Measurements from ENCODE around the gene ISCU.

The ISCU gene

GRCh38 chr12:108613548-108613947 is 51.2 kb downstream of the ISCU start:
- no peak overlapping the region for H2BK5ac ChIP-seq (ENCODE audit: low read length)
- H3K4ac ChIP-seq (ENCODE audit: low read depth, low read length): no peak overlapping the region
- H3K79me1 ChIP-seq (ENCODE audit: low read length): no peaks in the 10 kb centered on the region
- H3K4me3 ChIP-seq (ENCODE audit: low read length): no peak overlapping the region
- no peak overlapping the region for H3K18ac ChIP-seq (ENCODE audit: low read length)
- H3K4me2 ChIP-seq (ENCODE audit: low read length): no peak overlapping the region
- H2BK15ac ChIP-seq (replicated peaks; ENCODE audit: low read depth): no peak overlapping the region
- no peak overlapping the region for H4K5ac ChIP-seq (ENCODE audit: low read length)
- H3K23ac ChIP-seq (ENCODE audit: low read length): no peak overlapping the region
- no peaks in the 10 kb centered on the region for H3K36me3 ChIP-seq (ENCODE audit: control insufficient read depth, insufficient read depth, low read length)
- H3K9ac ChIP-seq (ENCODE audit: low read length): no peak overlapping the region
- no peak overlapping the region for H2AK5ac ChIP-seq (ENCODE audit: low read length)
- H3K27ac ChIP-seq (ENCODE audit: low read depth, low read length): no peak overlapping the region
- DNase-seq: no peak
- H3K4me1 ChIP-seq (ENCODE audit: control insufficient read depth, low read depth, low read length): no peaks in the 10 kb centered on the region
- H3K56ac ChIP-seq (ENCODE audit: low read length): no peak overlapping the region
- no peaks in the 10 kb centered on the region for H3K79me2 ChIP-seq (ENCODE audit: control insufficient read depth, insufficient read depth, low read length)
- no peaks in the 10 kb centered on the region for H3K27me3 ChIP-seq (ENCODE audit: insufficient read depth, low read length, poor library complexity)
- WGBS (ENCODE audit: extremely low coverage, insufficient coverage, low lambda C conversion rate): no CpG with 5 or more reads among the region's 9 CpGs
- H4K8ac ChIP-seq (ENCODE audit: low read depth, low read length): no peak overlapping the region
- H2BK120ac ChIP-seq (ENCODE audit: low read depth, low read length): no peak overlapping the region

DNA sequence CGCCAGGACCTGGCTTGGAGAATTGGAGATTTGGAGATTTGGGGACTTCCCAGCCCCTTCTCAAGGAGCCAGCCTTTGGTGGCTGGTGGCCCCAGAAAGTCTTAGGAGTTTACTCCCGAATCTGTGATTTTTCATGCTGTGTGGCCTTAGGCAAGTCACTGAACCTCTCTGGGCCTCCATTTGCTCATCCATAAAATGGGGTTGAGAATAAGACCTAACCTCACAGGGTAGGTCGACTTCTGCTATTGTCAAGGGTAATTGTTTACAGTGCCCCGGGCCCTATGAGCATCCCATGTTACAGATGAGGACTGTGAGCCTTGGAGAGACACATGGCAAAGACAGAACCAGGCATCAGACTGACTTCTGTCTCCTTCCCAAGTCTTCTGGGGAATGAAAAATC is 51.6 kb downstream of the ISCU start:
- no peak overlapping the region for H3K23ac ChIP-seq (ENCODE audit: low read length)
- H2AK5ac ChIP-seq (ENCODE audit: low read length): no peak overlapping the region
- H3K79me2 ChIP-seq (ENCODE audit: control insufficient read depth, insufficient read depth, low read length): no peaks in the 10 kb centered on the region
- whole genome bisulfite sequencing (ENCODE audit: extremely low coverage, insufficient coverage, low lambda C conversion rate): no CpG with 5 or more reads among the region's 4 CpGs
- no peaks in the 10 kb centered on the region for H3K36me3 ChIP-seq (ENCODE audit: control insufficient read depth, insufficient read depth, low read length)
- H4K5ac ChIP-seq (ENCODE audit: low read length): no peak overlapping the region
- H3K4ac ChIP-seq (ENCODE audit: low read depth, low read length): no peak overlapping the region
- no peak overlapping the region for H3K9ac ChIP-seq (ENCODE audit: low read length)
- no peak overlapping the region for H3K4me2 ChIP-seq (ENCODE audit: low read length)
- no peak overlapping the region for H4K8ac ChIP-seq (ENCODE audit: low read depth, low read length)
- no peaks in the 10 kb centered on the region for H3K27me3 ChIP-seq (ENCODE audit: insufficient read depth, low read length, poor library complexity)
- DNase-seq: no peak
- no peak overlapping the region for H2BK15ac ChIP-seq (replicated peaks; ENCODE audit: low read depth)
- H3K4me3 ChIP-seq (ENCODE audit: low read length): no peak overlapping the region
- H3K18ac ChIP-seq (ENCODE audit: low read length): no peak overlapping the region
- H3K4me1 ChIP-seq (ENCODE audit: control insufficient read depth, low read depth, low read length): no peaks in the 10 kb centered on the region
- no peak overlapping the region for H3K27ac ChIP-seq (ENCODE audit: low read depth, low read length)
- H3K56ac ChIP-seq (ENCODE audit: low read length): no peak overlapping the region
- no peak overlapping the region for H2BK5ac ChIP-seq (ENCODE audit: low read length)
- no peak overlapping the region for H2BK120ac ChIP-seq (ENCODE audit: low read depth, low read length)
- no peaks in the 10 kb centered on the region for H3K79me1 ChIP-seq (ENCODE audit: low read length)

DNA sequence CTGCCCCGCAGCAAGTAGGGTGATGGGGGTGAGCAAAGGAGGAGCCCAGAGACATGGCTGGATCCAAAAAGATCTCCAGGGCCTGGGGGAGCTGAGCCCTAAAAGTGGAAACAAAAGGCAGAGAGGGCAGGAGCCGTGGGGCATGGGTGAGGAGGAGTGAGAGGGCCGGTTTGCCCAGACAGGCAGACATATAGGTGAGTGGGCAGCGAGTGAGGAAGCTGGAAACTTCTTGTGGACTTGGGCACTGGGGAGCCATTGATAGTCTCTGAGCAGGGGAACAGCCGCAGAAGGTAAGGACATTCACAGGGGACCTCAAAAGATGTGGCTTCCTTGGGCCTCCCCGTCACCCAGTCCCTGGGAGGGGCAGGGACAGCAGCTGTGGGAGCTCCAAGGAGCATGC is 52.2 kb downstream of the ISCU start:
- no peak overlapping the region for H3K23ac ChIP-seq (ENCODE audit: low read length)
- no peak overlapping the region for H3K27ac ChIP-seq (ENCODE audit: low read depth, low read length)
- no peaks in the 10 kb centered on the region for H3K4me1 ChIP-seq (ENCODE audit: control insufficient read depth, low read depth, low read length)
- no peak overlapping the region for H4K8ac ChIP-seq (ENCODE audit: low read depth, low read length)
- no peak overlapping the region for H2AK5ac ChIP-seq (ENCODE audit: low read length)
- no peak overlapping the region for H4K5ac ChIP-seq (ENCODE audit: low read length)
- no peak overlapping the region for H3K56ac ChIP-seq (ENCODE audit: low read length)
- no peaks in the 10 kb centered on the region for H3K79me2 ChIP-seq (ENCODE audit: control insufficient read depth, insufficient read depth, low read length)
- H3K79me1 ChIP-seq (ENCODE audit: low read length): no peaks in the 10 kb centered on the region
- no peak overlapping the region for H2BK15ac ChIP-seq (replicated peaks; ENCODE audit: low read depth)
- no peak overlapping the region for H3K18ac ChIP-seq (ENCODE audit: low read length)
- no CpG with 5 or more reads among the region's 6 CpGs for WGBS (ENCODE audit: extremely low coverage, insufficient coverage, low lambda C conversion rate)
- H3K9ac ChIP-seq (ENCODE audit: low read length): no peak overlapping the region
- no peaks in the 10 kb centered on the region for H3K36me3 ChIP-seq (ENCODE audit: control insufficient read depth, insufficient read depth, low read length)
- no peaks in the 10 kb centered on the region for H3K27me3 ChIP-seq (ENCODE audit: insufficient read depth, low read length, poor library complexity)
- no peak for DNase-seq
- no peak overlapping the region for H2BK120ac ChIP-seq (ENCODE audit: low read depth, low read length)
- H3K4me3 ChIP-seq (ENCODE audit: low read length): no peak overlapping the region
- H3K4ac ChIP-seq (ENCODE audit: low read depth, low read length): no peak overlapping the region
- no peak overlapping the region for H3K4me2 ChIP-seq (ENCODE audit: low read length)
- H2BK5ac ChIP-seq (ENCODE audit: low read length): no peak overlapping the region

GRCh38 chr12:108615918-108616317 is 53.5 kb downstream of the ISCU start:
- Histone ChIP-seq H4K8ac (ENCODE audit: low read depth, low read length) (no peak overlapping the region), H3K27ac (ENCODE audit: low read depth, low read length) (no peak overlapping the region), H3K4ac (ENCODE audit: low read depth, low read length) (no peak overlapping the region), H3K36me3 (ENCODE audit: control insufficient read depth, insufficient read depth, low read length) (no peaks in the 10 kb centered on the region), H3K4me3 (ENCODE audit: low read length) (no peak overlapping the region), H3K9ac (ENCODE audit: low read length) (no peak overlapping the region), H3K4me2 (ENCODE audit: low read length) (no peak overlapping the region), H3K79me2 (ENCODE audit: control insufficient read depth, insufficient read depth, low read length) (no peaks in the 10 kb centered on the region), H2BK5ac (ENCODE audit: low read length) (no peak overlapping the region), H2BK15ac (replicated peaks; ENCODE audit: low read depth) (no peak overlapping the region), H3K56ac (ENCODE audit: low read length) (no peak overlapping the region), H4K5ac (ENCODE audit: low read length) (no peak overlapping the region), H3K79me1 (ENCODE audit: low read length) (no peaks in the 10 kb centered on the region), H2BK120ac (ENCODE audit: low read depth, low read length) (no peak overlapping the region), H2AK5ac (ENCODE audit: low read length) (no peak overlapping the region), H3K4me1 (ENCODE audit: control insufficient read depth, low read depth, low read length) (no peaks in the 10 kb centered on the region), H3K27me3 (ENCODE audit: insufficient read depth, low read length, poor library complexity) (no peaks in the 10 kb centered on the region), H3K23ac (ENCODE audit: low read length) (no peak overlapping the region), H3K18ac (ENCODE audit: low read length) (no peak overlapping the region)
- no CpG with 5 or more reads among the region's 1 CpG for WGBS (ENCODE audit: extremely low coverage, insufficient coverage, low lambda C conversion rate)
- no peak for DNase-seq

GRCh38 chr12:108616359-108616758 is 54.0 kb downstream of the ISCU start:
- Histone ChIP-seq H4K5ac (ENCODE audit: low read length) (no peak overlapping the region), H2AK5ac (ENCODE audit: low read length) (no peak overlapping the region), H3K4me3 (ENCODE audit: low read length) (no peak overlapping the region), H3K27me3 (ENCODE audit: insufficient read depth, low read length, poor library complexity) (no peaks in the 10 kb centered on the region), H4K8ac (ENCODE audit: low read depth, low read length) (no peak overlapping the region), H3K9ac (ENCODE audit: low read length) (no peak overlapping the region), H2BK5ac (ENCODE audit: low read length) (no peak overlapping the region), H3K4me2 (ENCODE audit: low read length) (no peak overlapping the region), H3K4me1 (ENCODE audit: control insufficient read depth, low read depth, low read length) (no peaks in the 10 kb centered on the region), H3K4ac (ENCODE audit: low read depth, low read length) (no peak overlapping the region), H3K23ac (ENCODE audit: low read length) (no peak overlapping the region), H3K27ac (ENCODE audit: low read depth, low read length) (no peak overlapping the region), H3K79me2 (ENCODE audit: control insufficient read depth, insufficient read depth, low read length) (no peaks in the 10 kb centered on the region), H2BK15ac (replicated peaks; ENCODE audit: low read depth) (no peak overlapping the region), H3K79me1 (ENCODE audit: low read length) (no peaks in the 10 kb centered on the region), H3K36me3 (ENCODE audit: control insufficient read depth, insufficient read depth, low read length) (no peaks in the 10 kb centered on the region), H3K18ac (ENCODE audit: low read length) (no peak overlapping the region), H2BK120ac (ENCODE audit: low read depth, low read length) (no peak overlapping the region), H3K56ac (ENCODE audit: low read length) (no peak overlapping the region)
- no peak for DNase-seq
- 100% methylated on average over 1 of the region's 2 CpGs for WGBS (ENCODE audit: extremely low coverage, insufficient coverage, low lambda C conversion rate)

- Histone ChIP-seq H3K4ac (ENCODE audit: low read depth, low read length) (no peak overlapping the region), H2BK5ac (ENCODE audit: low read length) (no peak overlapping the region), H3K27me3 (ENCODE audit: insufficient read depth, low read length, poor library complexity) (no peaks in the 10 kb centered on the region), H2BK15ac (replicated peaks; ENCODE audit: low read depth) (no peak overlapping the region), H3K36me3 (ENCODE audit: control insufficient read depth, insufficient read depth, low read length) (no peaks in the 10 kb centered on the region), H3K79me2 (ENCODE audit: control insufficient read depth, insufficient read depth, low read length) (no peaks in the 10 kb centered on the region), H3K9ac (ENCODE audit: low read length) (no peak overlapping the region), H3K4me1 (ENCODE audit: control insufficient read depth, low read depth, low read length) (no peaks in the 10 kb centered on the region), H4K5ac (ENCODE audit: low read length) (no peak overlapping the region), H4K8ac (ENCODE audit: low read depth, low read length) (no peak overlapping the region), H3K79me1 (ENCODE audit: low read length) (no peaks in the 10 kb centered on the region), H2BK120ac (ENCODE audit: low read depth, low read length) (no peak overlapping the region), H3K18ac (ENCODE audit: low read length) (no peak overlapping the region), H2AK5ac (ENCODE audit: low read length) (no peak overlapping the region), H3K4me3 (ENCODE audit: low read length) (no peak overlapping the region), H3K27ac (ENCODE audit: low read depth, low read length) (no peak overlapping the region), H3K4me2 (ENCODE audit: low read length) (no peak overlapping the region), H3K23ac (ENCODE audit: low read length) (no peak overlapping the region), H3K56ac (ENCODE audit: low read length) (no peak overlapping the region)
- WGBS (ENCODE audit: extremely low coverage, insufficient coverage, low lambda C conversion rate): no CpG with 5 or more reads among the region's 14 CpGs
- DNase-seq: no peak
Observed at GRCh38 chr12:108616941-108617858, 54.8 kb downstream of the ISCU start.
